Measurements from ENCODE around the gene EPS8L2. TPM values are rescaled to one million over a fixed set of nuclear protein-coding genes. Genes with fewer than 3 reads are reported as not detected.

EPS8L2 gene
- total and polyA plus RNA-seq, 2 of the 8 experiments (the other 6 are each of a cell fraction or from before 2014, with no cell fraction given), result 38.5 to 57.0 TPM

- TF ChIP-seq SIN3A (conservative IDR thresholded peaks at IDR 0.05 in 1 of 2, IDR thresholded peaks at IDR 0.05 in 1 of 2; ENCODE audit: low read depth in 1 of 2, low read length in 2 of 2), result no peak
- no peak for TF ChIP-seq CTCF (IDR thresholded peaks at IDR 0.05; ENCODE audit: control extremely low read depth in 1 of 3, insufficient read depth in 1 of 3, low read depth in 1 of 3, low read length in 3 of 3)
- no peak for TF ChIP-seq RBBP5 (IDR thresholded peaks at IDR 0.05; ENCODE audit: borderline replicate concordance, low read depth, low read length)
- no peak for TF ChIP-seq RXRA (IDR thresholded peaks at IDR 0.05; ENCODE audit: insufficient read depth, low read depth, low read length)
Measured at GRCh38 chr11:696955-697491, 9.0 kb upstream of the EPS8L2 start (continued).

Measured in H1 (cell line).